GM12865 (cell line): ENCODE results near the gene CRNN.

Source experiments
- DNase-seq: peaks from one replicate; pipeline ENCODE4 v3.0.0; 2010; ENCODE audit warnings: low read depth
- H3K4me3 ChIP-seq: 2 replicates; pipeline ENCODE4 v1.5.1; 2011; ENCODE audit warnings: mild to moderate bottlenecking, low read depth, low read length, control low read depth
- TF ChIP-seq, protein P1 (sequence below): IDR thresholded peaks from 2 replicates; pipeline ENCODE4 v1.5.1; 2011; ENCODE audit warnings: low read length, control low read depth, low read depth, inconsistent platforms; ENCODE audit not compliant: insufficient read depth; ENCODE audit errors: missing control alignments

Gene CRNN

DNA sequence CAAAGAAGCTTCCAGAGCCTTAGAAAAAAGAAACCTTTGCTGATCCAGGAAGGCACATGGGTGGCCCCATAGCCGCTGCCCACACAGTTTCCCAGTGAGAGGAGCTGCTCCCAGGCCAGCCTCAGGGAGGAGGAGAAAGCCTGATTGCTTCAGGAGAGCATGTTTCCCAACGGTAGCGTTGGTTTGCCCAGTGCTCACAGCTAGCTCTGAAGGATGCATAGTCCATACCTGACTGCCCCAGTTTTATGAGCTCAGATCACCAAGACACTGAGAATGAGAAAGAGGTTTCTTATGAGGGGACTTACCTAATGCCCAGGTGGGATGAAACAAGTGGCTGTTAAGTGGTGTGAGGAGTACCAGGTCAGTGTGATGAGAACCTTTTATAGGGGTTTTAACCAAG is at the start of gene CRNN:
TSS of gene CRNN (minus strand) at position 355 of the 400 bp plus-strand sequence. CDS start 2,030 bp downstream, outside the sequence.
- DNase-seq: no peak
- TF ChIP-seq, protein P1, sequence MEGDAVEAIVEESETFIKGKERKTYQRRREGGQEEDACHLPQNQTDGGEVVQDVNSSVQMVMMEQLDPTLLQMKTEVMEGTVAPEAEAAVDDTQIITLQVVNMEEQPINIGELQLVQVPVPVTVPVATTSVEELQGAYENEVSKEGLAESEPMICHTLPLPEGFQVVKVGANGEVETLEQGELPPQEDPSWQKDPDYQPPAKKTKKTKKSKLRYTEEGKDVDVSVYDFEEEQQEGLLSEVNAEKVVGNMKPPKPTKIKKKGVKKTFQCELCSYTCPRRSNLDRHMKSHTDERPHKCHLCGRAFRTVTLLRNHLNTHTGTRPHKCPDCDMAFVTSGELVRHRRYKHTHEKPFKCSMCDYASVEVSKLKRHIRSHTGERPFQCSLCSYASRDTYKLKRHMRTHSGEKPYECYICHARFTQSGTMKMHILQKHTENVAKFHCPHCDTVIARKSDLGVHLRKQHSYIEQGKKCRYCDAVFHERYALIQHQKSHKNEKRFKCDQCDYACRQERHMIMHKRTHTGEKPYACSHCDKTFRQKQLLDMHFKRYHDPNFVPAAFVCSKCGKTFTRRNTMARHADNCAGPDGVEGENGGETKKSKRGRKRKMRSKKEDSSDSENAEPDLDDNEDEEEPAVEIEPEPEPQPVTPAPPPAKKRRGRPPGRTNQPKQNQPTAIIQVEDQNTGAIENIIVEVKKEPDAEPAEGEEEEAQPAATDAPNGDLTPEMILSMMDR: no peak
- no peak within 1 kb of the TSS for H3K4me3 ChIP-seq

DNA sequence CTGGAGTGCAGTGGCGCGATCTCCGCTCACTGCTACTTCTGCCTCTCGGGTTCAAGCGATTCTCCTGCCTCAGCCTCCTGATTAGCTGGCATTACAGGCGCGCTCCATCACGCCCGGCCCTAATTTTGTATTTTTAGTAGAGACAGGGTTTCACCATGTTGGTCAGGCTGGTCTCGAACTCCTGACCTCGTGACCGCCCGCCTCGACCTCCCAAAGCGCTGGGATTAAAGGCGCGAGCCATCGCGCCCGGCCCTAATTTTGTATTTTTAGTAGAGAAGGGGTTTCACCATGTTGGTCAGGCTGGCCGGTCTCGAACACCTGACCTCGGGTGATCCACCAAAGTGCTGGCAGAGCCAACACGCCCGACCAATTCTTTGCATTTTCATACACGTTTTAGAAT is 48.6 kb upstream of the CRNN start:
- no peak for DNase-seq
- TF ChIP-seq, protein P1: no peak
- no peak overlapping the region for H3K4me3 ChIP-seq

DNA sequence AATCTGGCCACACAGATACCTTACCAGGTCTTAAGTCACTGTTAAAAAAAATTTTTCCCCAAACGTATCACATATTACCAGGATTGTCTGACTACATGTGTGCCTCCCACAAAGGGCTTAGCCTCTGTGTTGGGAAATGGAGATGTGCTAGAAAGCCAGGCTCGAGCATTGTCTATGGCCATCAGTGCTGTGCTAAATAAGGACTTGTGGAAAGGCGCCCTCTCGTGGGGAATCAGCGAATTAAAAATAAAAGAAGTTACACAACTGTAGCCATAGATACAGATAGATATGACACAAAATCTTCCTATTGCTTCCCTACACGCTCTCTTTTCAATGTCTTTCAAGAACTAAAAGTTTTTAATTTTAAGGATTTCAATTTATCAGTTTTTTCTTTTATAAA is 47.5 kb upstream of the CRNN start:
- TF ChIP-seq, protein P1: peak; percentile 42
- peak; percentile 56 for DNase-seq
- H3K4me3 ChIP-seq: no peak overlapping the region

DNA sequence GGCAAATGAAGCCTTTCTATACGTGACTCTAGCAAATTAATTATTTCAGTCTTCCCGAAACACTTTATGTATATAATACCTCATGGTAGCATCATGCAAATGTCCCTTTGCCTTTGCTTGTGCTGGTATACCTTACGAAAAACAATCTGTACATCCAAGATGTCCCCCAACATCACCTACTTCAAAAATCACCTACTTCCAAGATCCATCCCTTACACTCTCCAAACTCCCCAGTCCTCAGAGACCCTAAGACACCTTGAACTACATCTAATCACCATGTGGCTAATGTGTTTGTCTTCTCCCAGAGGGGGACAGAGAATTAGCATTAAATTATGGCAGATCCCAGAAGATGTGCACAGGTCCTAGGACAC is 46.5 kb upstream of the CRNN start:
- no peak for DNase-seq
- peak overlapping the region; percentile 27 for H3K4me3 ChIP-seq
- TF ChIP-seq, protein P1: no peak

- TF ChIP-seq, protein P1: peak; percentile 88
- H3K4me3 ChIP-seq: peak overlapping the region; percentile 27
Measured at GRCh38 chr1:152459596-152460528, 45.8 kb upstream of the CRNN start.

GRCh38 chr1:152458384-152459185 is 44.5 kb upstream of the CRNN start:
- TF ChIP-seq, protein P1: peak; percentile 91
- DNase-seq: peak; percentile 85
- H3K4me3 ChIP-seq: no peak overlapping the region

More at GRCh38 chr1:152459596-152460528, 45.8 kb upstream of the CRNN start:
- DNase-seq: peak; percentile 93
